ENCODE results near the gene EPO. TPM values are rescaled to one million over a fixed set of nuclear protein-coding genes. Genes with fewer than 3 reads are reported as not detected.

Gene EPO
- total RNA-seq (ENCODE audit: low replicate concordance): not detected in 2 replicates

DNA sequence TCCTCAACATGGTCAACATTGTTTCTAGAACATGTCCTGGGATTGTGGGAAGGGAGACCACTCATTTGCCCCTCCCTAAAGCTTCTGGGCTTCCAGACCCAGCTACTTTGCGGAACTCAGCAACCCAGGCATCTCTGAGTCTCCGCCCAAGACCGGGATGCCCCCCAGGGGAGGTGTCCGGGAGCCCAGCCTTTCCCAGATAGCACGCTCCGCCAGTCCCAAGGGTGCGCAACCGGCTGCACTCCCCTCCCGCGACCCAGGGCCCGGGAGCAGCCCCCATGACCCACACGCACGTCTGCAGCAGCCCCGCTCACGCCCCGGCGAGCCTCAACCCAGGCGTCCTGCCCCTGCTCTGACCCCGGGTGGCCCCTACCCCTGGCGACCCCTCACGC, at the start of gene EPO:
Gene EPO (plus strand): TSS at position 190 of the 392 bp plus-strand sequence. CDS start 513 bp downstream, outside the sequence.
- H3K4me3 ChIP-seq (ENCODE audit: low read depth, low read length): peak within 1 kb of the TSS; percentile 22
- no peak for DNase-seq (ENCODE audit: low read depth)
- TF ChIP-seq, protein P1, sequence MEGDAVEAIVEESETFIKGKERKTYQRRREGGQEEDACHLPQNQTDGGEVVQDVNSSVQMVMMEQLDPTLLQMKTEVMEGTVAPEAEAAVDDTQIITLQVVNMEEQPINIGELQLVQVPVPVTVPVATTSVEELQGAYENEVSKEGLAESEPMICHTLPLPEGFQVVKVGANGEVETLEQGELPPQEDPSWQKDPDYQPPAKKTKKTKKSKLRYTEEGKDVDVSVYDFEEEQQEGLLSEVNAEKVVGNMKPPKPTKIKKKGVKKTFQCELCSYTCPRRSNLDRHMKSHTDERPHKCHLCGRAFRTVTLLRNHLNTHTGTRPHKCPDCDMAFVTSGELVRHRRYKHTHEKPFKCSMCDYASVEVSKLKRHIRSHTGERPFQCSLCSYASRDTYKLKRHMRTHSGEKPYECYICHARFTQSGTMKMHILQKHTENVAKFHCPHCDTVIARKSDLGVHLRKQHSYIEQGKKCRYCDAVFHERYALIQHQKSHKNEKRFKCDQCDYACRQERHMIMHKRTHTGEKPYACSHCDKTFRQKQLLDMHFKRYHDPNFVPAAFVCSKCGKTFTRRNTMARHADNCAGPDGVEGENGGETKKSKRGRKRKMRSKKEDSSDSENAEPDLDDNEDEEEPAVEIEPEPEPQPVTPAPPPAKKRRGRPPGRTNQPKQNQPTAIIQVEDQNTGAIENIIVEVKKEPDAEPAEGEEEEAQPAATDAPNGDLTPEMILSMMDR (IDR thresholded peaks at IDR 0.05; ENCODE audit: insufficient read depth, low read length): no peak

DNA sequence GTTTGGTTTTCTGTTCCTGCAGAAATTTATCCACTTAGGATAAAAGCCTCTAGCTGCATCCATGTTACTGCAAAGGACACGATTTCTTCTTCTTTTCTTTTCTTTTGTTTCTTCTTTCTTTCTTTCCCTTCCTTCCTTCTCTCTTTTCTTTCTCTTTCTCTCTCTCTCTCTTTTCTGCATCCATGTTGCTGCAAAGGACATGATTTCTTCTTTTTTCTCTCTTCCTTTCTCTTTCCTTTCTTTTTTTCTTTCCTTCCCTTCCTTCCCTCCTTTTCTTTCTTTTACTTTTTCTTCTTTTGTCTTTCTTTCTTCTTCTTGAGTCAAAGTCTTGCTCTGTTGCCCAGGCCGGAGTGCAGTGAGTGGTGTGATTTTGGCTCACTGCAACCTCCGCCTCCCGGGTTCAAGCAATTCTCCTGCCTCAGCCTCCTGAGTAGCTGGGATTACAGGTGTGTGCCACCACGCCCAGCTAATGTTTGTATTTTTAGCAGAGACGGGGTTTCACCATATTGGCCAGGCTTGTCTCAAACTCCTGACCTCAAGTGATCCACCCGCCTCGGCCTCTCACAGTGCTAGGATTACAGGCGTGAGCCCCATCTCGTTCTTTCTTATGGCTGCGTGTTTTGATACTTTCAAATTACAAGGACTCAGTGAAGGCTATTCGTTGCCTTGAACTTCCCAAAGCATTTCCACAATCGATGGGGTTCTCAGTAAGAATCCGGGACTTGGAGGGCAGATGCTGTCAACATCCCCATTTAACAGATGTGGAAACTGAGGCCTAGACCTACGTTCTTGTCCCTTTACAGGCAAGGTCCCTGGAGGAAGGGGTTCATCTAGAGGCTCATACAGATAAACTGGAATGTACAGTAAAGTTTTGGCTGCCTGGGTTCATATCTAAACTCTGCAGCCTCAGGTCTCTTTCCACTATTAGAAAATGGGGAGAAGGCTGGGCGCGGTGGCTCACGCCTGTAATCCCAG, 48.6 kb upstream of the EPO start:
- no peak for DNase-seq (ENCODE audit: low read depth)
- H3K4me3 ChIP-seq (ENCODE audit: low read depth, low read length): no peak overlapping the region
- TF ChIP-seq, protein P1 (IDR thresholded peaks at IDR 0.05; ENCODE audit: insufficient read depth, low read length): no peak

DNA sequence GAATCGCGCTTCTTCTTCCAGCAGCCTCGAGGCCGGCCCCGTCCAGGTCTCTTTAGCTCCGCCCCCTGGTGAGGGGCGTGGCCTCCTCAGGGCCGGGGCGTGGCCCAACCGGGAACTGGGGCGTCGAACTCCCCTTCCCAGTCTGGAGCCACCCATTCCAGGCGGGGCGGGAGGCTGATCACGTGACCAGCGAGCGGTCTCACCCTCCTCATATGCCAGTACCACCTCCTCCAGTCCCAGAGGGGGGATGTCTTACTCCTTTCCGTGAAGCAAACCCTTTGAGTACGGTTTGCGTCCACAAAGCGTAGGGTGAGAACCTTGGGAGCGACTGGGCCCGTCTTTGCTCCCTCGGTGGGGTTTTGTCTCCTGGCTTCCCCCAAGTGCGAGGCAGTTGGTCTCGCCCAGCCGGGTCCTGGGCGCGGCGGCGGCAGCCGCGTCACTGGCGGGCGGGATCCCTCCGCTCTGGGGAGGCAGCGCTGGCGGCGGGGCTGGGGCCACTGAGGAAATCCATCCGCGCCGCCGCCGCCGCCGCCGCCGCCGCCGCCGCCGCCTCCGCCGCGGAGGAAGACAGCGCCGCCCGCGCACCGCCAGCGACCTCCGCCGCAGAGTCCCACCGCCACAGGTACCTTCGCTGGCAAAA, 46.8 kb upstream of the EPO start, which contains the start of gene GNB2:
Gene GNB2 (plus strand): TSS at position 439 of the 640 bp plus-strand sequence. CDS start 2,526 bp downstream, outside the sequence.
- peak; percentile 99 for DNase-seq (ENCODE audit: low read depth)
- TF ChIP-seq, protein P1 (IDR thresholded peaks at IDR 0.05; ENCODE audit: insufficient read depth, low read length): no peak
- H3K4me3 ChIP-seq (ENCODE audit: low read depth, low read length): peak within 1 kb of the TSS; percentile 85

DNA sequence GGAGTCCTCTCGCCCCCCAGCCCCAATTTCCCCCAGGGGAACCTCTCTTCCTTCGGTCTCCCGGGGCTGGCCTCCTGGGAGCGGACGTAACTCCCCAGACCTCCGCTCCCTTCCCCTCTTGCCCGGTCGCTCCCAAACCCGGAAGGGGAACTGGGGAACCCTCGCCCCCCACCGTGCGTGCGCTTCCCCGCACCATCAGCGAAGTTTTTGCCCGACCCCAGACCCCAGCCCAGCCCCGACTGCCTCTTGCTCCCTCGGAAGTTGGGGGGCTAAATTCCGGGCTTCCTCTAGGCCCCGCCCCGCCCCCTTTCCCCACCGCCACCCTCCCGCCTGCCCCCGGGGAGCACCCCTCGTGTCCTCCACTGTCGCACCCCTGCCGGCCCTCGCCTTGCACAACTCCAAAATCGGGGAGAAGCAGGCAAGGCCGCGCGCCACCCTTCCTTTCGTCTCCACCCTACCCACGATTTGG, 46.3 kb upstream of the EPO start:
- TF ChIP-seq, protein P1 (IDR thresholded peaks at IDR 0.05; ENCODE audit: insufficient read depth, low read length): no peak
- H3K4me3 ChIP-seq (ENCODE audit: low read depth, low read length): peak overlapping the region; percentile 85
- peak; percentile 38 for DNase-seq (ENCODE audit: low read depth)

DNA sequence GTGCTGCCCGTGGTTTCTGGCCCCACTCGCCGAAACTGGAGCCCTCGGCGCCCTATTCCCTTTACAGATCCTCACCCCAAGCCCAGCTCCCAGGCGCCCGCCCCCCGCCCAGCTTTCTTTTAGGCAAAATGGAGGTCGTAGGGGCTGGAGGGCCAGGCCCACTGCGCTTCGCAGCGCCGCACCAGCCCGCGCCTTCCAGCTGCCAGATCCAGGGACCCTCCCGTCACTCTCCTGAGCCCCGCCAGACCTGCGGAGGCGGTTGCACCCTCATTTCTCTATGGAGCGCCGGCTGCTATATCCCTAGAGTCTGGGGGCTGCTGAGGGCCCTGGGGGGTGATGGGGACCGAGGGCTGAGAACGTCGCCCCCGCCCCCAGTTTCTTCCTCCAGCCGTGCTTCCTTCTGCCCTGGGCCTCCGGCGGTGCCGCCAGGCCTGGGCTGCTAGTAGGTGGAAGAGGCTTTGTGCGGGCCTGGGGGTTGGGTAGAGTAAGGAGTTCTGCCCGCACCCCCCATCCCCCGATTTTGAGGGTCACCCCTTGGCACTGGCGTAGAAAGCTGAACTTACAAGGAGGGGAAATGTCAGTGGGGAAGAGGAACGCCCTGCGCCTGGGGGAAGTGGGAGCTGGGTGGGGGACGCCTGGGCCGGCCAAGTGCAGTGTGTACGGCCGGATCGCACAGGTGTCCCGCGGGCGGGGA, 45.7 kb upstream of the EPO start:
- peak overlapping the region; percentile 85 for H3K4me3 ChIP-seq (ENCODE audit: low read depth, low read length)
- DNase-seq (ENCODE audit: low read depth): no peak
- TF ChIP-seq, protein P1 (IDR thresholded peaks at IDR 0.05; ENCODE audit: insufficient read depth, low read length): no peak

DNA sequence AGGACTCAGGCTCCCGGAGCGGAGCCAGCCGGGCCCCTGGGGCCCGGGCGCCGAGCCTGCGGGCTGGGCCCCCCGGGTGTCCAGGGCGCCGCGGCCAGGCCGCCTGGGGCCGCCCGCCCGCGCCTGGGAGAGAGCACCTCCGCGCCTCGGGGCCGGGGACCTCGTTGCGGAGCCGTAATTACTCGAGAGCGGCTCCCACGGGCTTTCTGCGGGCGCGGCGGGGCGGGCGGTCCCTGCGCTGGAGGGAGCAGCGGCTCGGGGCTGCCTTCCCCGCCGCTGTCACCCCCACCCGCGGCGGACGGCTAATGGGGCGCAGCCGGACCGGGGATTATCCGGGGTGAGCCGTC, 45.2 kb upstream of the EPO start:
- no peak for DNase-seq (ENCODE audit: low read depth)
- TF ChIP-seq, protein P1 (IDR thresholded peaks at IDR 0.05; ENCODE audit: insufficient read depth, low read length): no peak
- H3K4me3 ChIP-seq (ENCODE audit: low read depth, low read length): peak overlapping the region; percentile 85

Measured in fibroblast of the aortic adventitia (primary cell).